HCT116 (cell line): Measurements from ENCODE around the gene TCF19. TPM values are rescaled to one million over a fixed set of nuclear protein-coding genes. Genes with fewer than 3 reads are reported as not detected.

Experiments
- ATAC-seq: fragments of 200-7000 bp; cut with Tn5 transposase; 2 replicates; pipeline ENCODE4 v1.9.1; 2020; ENCODE audit warnings: mild to moderate bottlenecking, moderate library complexity
- BruUV-seq: library from RNA; stranded (reverse); fragments of 400-500 nt; replicated peaks from 2 replicates; lab custom pipeline; 2021; lab: Mats Ljungman, UMichigan
- CTCF ChIA-PET: fragments of 300-600 bp; sonication (Branson Sonifier 250); formaldehyde crosslinking; loops from one replicate; lab custom pipeline; 2021; ENCODE audit warnings: antibody characterized with exemption; lab: Charles Lee
- POLR2A ChIA-PET: fragments of 300-600, 350-600 bp; sonication (Branson Sonifier 250); formaldehyde crosslinking; loops from one replicate; lab custom pipeline; 2021; ENCODE audit warnings: antibody characterized with exemption; lab: Charles Lee
- RAD21 ChIA-PET, 2 experiments: fragments of 300-600 bp; sonication (Branson Sonifier 250); formaldehyde crosslinking; loops; one replicate each; lab custom pipeline; 2023; ENCODE audit warnings: low total read pairs in 2 of 2; ENCODE audit not compliant: uncharacterized antibody in 2 of 2, unreplicated experiment in 2 of 2, low non-redundant PET in 1 of 2; lab: Charles Lee
- DNase-seq: peaks from one replicate; pipeline ENCODE4 v3.0.0-alpha.2; 2010; ENCODE audit warnings: low read depth, low spot score
- H2AFZ ChIP-seq: fragments of 200-600 bp; shearing (Covaris generic), sonication (generic); 2 replicates; pipeline ENCODE4 v1.6.1; 2017; ENCODE audit warnings: low read depth, mixed run types, mixed read lengths, antibody characterized with exemption, low read length; ENCODE audit not compliant: poor library complexity, severe bottlenecking
- H3K27ac ChIP-seq: 2 replicates; pipeline ENCODE4 v1.5.1; 2012; ENCODE audit warnings: low read depth, low read length
- H3K27me3 ChIP-seq: fragments of 200-600 bp; sonication (generic); 2 replicates; pipeline ENCODE4 v1.6.1; 2016; ENCODE audit warnings: mixed run types, low read length, mixed read lengths; ENCODE audit not compliant: insufficient read depth
- H3K36me3 ChIP-seq, 2 experiments: fragments of 200-500 bp in 1 of 2; fragments of 200-600 bp in 1 of 2; sonication (Bioruptor generic) in 1 of 2; sonication (generic) in 1 of 2; 2 replicates each; pipeline versions ENCODE4 v1.5.1 to v1.6.1; 2014 to 2016; ENCODE audit warnings: low read length in 2 of 2, inconsistent platforms in 1 of 2, mixed read lengths in 1 of 2, mixed run types in 1 of 2; ENCODE audit not compliant: insufficient read depth in 2 of 2, control insufficient read depth in 1 of 2
- H3K4me1 ChIP-seq, 2 experiments: fragments of 200-600 bp in 1 of 2; sonication (generic) in 1 of 2; 2 replicates each; pipeline versions ENCODE4 v1.5.1 to v1.6.1; 2012 to 2017; ENCODE audit warnings: low read length in 2 of 2, inconsistent platforms in 1 of 2, mild to moderate bottlenecking in 1 of 2, mixed read lengths in 1 of 2, mixed run types in 1 of 2, moderate library complexity in 1 of 2; ENCODE audit not compliant: insufficient read depth in 2 of 2, control insufficient read depth in 1 of 2
- H3K4me2 ChIP-seq: fragments of 200-600 bp; sonication (generic); 2 replicates; pipeline ENCODE4 v1.6.1; 2017; ENCODE audit warnings: mixed run types, low read length, mixed read lengths
- H3K4me3 ChIP-seq, 2 experiments: fragments of 200-600 bp in 1 of 2; sonication (generic) in 1 of 2; replicated peaks in 1 of 2; 2 replicates each; pipeline ENCODE4 v1.5.1; 2011 to 2016; ENCODE audit warnings: low read length in 2 of 2, control low read depth in 1 of 2, low read depth in 1 of 2, mild to moderate bottlenecking in 1 of 2, mixed read lengths in 1 of 2, mixed run types in 1 of 2
- H3K79me2 ChIP-seq: fragments of 200-600 bp; sonication (generic); 2 replicates; pipeline ENCODE4 v1.6.1; 2017; ENCODE audit warnings: mild to moderate bottlenecking, mixed run types, low read length, moderate library complexity, mixed read lengths; ENCODE audit not compliant: insufficient read depth
- H3K9ac ChIP-seq: fragments of 200-600 bp; sonication (generic); 2 replicates; pipeline ENCODE4 v1.6.1; 2016; ENCODE audit warnings: low read length, mixed read lengths
- H3K9me2 ChIP-seq: fragments of 200-600 bp; sonication (generic), shearing (Covaris generic); 2 replicates; pipeline ENCODE4 v1.6.1; 2017; ENCODE audit warnings: mixed run types, mild to moderate bottlenecking, moderate library complexity; ENCODE audit not compliant: insufficient read depth
- H3K9me3 ChIP-seq, 2 experiments: fragments of 200-500 bp in 1 of 2; fragments of 200-600 bp in 1 of 2; sonication (Bioruptor generic) in 1 of 2; sonication (generic) in 1 of 2; 2 replicates each; pipeline ENCODE4 v1.6.1; 2014 to 2017; ENCODE audit warnings: low read length in 2 of 2, mixed read lengths in 2 of 2, inconsistent platforms in 1 of 2, low read depth in 1 of 2, mild to moderate bottlenecking in 1 of 2, mixed run types in 1 of 2, moderate library complexity in 1 of 2; ENCODE audit not compliant: control insufficient read depth in 1 of 2, insufficient read depth in 1 of 2
- H4K20me1 ChIP-seq: fragments of 200-600 bp; sonication (generic), shearing (Covaris generic); 2 replicates; pipeline ENCODE4 v1.6.1; 2017; ENCODE audit warnings: mixed run types, mild to moderate bottlenecking, moderate library complexity; ENCODE audit not compliant: insufficient read depth
- intact Hi-C: fragments of 100-400 bp; cut with micrococcal nuclease; formaldehyde crosslinking; loops from 2 replicates; pipeline ENCODE4 v1.10.0; 2022
- total RNA-seq: library from RNA; stranded (reverse); gene quantifications from one replicate; pipeline ENCODE4 v1.2.1, GENCODE V29; 2021; ENCODE audit not compliant: unreplicated experiment
- TF ChIP-seq, protein P1 (sequence below): IDR thresholded peaks from 2 replicates; pipeline ENCODE4 v1.6.1; 2012; ENCODE audit warnings: low read depth
- TF ChIP-seq, protein P2 (sequence below): IDR thresholded peaks from 2 replicates; pipeline ENCODE4 v1.6.1; 2012

The TCF19 gene
- total RNA-seq, 1 experiment from 2014 or later: 15.4 TPM

DNA sequence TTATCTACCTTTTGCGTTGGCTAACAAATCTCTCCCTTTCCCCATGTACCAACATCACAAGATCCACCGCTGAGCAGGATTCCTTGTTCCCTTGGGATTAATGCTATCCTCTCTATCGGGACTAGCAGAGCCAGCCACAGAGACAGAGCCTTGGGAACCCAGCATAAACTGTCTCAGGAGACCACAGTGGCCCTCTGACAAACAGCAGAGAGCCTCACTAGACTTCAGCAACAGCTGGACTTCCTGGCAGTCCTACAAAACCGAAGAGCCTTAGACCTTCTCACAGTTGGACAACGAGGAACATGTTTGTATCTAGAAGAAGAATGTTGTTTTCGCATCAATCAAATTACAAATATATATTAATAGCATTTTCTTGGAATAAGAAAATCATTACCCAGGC, 51.7 kb downstream of the TCF19 start:
- RAD21 ChIA-PET: no interaction called here
- H2AFZ ChIP-seq: no peak overlapping the region
- intact Hi-C loops: no loop called here

More for the DNA sequence above, 51.7 kb downstream of the TCF19 start:
- ATAC-seq (no peak), DNase-seq (no peak)
- CTCF ChIA-PET: interaction anchor here (0.6 to 1.3 kb wide), 3 partner anchors 9 to 156 kb away, joined by 3 to 4 read pairs (median 4); no protein-coding TSS in a partner anchor
- Histone ChIP-seq H3K9me3 (no peaks in the 10 kb centered on the region), H3K27ac (no peak overlapping the region), H3K36me3 (no peaks in the 10 kb centered on the region), H3K4me1 (no peaks in the 10 kb centered on the region), H3K9me2 (no peaks in the 10 kb centered on the region), H3K79me2 (no peaks in the 10 kb centered on the region), H4K20me1 (no peaks in the 10 kb centered on the region), H3K4me3 (no peak overlapping the region), H3K27me3 (no peaks in the 10 kb centered on the region), H3K9ac (no peak overlapping the region), H3K4me2 (no peak overlapping the region)
- POLR2A ChIA-PET: no interaction called here
- TF ChIP-seq, protein P1, sequence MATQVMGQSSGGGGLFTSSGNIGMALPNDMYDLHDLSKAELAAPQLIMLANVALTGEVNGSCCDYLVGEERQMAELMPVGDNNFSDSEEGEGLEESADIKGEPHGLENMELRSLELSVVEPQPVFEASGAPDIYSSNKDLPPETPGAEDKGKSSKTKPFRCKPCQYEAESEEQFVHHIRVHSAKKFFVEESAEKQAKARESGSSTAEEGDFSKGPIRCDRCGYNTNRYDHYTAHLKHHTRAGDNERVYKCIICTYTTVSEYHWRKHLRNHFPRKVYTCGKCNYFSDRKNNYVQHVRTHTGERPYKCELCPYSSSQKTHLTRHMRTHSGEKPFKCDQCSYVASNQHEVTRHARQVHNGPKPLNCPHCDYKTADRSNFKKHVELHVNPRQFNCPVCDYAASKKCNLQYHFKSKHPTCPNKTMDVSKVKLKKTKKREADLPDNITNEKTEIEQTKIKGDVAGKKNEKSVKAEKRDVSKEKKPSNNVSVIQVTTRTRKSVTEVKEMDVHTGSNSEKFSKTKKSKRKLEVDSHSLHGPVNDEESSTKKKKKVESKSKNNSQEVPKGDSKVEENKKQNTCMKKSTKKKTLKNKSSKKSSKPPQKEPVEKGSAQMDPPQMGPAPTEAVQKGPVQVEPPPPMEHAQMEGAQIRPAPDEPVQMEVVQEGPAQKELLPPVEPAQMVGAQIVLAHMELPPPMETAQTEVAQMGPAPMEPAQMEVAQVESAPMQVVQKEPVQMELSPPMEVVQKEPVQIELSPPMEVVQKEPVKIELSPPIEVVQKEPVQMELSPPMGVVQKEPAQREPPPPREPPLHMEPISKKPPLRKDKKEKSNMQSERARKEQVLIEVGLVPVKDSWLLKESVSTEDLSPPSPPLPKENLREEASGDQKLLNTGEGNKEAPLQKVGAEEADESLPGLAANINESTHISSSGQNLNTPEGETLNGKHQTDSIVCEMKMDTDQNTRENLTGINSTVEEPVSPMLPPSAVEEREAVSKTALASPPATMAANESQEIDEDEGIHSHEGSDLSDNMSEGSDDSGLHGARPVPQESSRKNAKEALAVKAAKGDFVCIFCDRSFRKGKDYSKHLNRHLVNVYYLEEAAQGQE: no peak
- TF ChIP-seq, protein P2, sequence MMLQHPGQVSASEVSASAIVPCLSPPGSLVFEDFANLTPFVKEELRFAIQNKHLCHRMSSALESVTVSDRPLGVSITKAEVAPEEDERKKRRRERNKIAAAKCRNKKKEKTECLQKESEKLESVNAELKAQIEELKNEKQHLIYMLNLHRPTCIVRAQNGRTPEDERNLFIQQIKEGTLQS: no peak
- no TSS peak for BruUV-seq
